Skin of body (tissue), 3 donors: ENCODE data around the gene SLC29A2. TPM values are rescaled to one million over a fixed set of nuclear protein-coding genes. Genes with fewer than 3 reads are reported as not detected.

Experiments
- DNase-seq: peaks from one replicate; lab custom pipeline; 2025; lab: John Stamatoyannopoulos, UW
- small RNA-seq: library from RNA; depleted of rRNA; stranded (forward); fragments of <200 nt; gene quantifications from one replicate; pipeline ENCODE3, GENCODE V24; 2014; ENCODE audit warnings: low replicate concordance
- total RNA-seq: library from RNA; depleted of rRNA; stranded (reverse); fragments of >200 nt; gene quantifications from one replicate; pipeline ENCODE4 v1.2.3, GENCODE V29; 2014

SLC29A2 gene
- total RNA-seq, 1 donor from 2014 or later: 0.89 TPM

DNA sequence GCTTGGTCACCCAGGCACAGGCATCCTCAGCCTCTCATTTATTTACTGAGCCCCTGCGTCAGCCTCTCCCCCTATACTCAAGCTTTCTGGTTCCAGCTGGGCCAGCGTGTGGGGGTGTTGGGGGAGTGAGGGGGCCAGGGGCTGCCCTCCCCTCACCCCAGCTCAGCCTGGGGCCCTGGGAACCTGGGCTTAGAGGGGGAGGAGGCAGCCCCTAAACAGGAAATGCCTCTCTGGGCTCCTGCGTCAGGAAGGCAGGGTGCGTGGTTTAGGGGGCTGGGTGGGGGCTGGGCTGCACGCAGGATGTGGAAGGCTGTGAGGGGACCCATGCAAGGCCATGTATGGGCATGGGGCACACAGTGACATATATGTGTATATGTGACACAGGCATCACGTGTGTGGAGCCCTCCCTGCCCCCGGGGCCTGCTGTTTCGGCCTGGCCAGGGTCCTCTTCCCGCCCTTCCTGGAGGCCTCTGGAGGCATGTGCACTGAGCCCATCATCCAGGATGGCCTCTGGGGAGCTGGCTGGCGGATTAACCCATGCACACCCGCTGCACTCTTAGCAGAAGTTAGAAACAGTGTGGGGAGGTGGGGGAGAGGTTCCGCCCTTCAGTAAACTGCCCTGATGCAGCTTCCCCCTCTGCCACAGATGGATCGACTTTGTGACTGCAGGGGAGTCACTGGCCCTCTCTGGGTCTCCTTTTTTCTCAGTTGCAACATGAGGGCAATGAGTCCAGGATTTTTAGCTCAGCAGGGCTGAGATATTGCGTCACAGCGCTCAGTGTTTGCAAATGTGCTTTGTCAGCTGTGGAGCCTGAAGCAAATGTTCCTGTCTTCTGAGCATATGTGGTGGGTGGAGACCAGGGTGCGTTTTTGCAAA lies 53.6 kb downstream of the SLC29A2 start:
- DNase-seq: peak; percentile 93

- DNase-seq: peak; percentile 79
Measured at GRCh38 chr11:66317322-66317722, 54.2 kb downstream of the SLC29A2 start.

GRCh38 chr11:66316849-66317251 lies 54.7 kb downstream of the SLC29A2 start, which contains the start of gene CD248:
Gene CD248, minus strand, starts transcription at chr11:66317044. Its CDS starts 17 bp downstream, at chr11:66317027.
- peak; percentile 79 for DNase-seq

DNA sequence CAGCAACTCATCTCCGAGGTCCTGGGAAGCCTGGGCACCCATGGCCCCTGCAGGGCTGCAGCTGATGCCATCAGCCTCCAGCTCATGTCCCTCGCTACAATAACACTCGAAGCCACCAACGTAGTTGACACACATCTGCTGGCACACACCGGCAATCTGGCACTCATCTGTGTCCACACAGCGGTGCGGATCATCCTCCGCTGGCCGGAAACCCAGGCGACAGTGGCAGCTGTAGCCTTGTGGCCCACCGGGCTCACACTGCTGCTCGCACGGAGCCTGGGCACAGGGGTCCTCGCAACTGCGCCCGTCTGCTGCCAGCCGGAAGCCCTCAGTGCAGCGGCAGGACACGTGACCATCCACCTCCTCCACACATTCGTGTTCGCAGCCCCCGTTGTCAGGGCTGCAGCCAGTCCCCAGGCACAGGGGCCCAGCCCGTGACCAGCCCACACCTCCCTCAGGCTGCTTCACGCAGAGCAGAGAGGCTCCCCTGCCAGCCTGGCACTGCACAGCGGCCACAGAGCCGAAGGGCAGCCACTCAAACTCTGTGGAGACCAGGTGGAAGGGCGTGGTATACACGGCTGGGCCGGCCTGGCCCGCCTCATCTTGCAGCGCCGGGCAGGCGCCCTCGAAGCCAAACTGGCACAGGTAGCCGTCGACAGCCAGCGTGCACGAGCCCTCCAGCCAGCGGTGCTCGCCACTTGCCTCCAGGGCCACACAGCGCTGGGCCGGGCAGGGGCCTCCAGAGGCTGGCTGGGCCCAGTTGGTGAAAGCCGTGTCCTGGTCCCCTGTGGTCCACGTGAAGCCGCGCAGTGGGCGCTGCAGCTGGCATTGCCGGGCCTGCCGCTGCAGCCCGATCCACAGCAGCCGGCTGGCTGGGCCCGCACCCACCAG lies 55.4 kb downstream of the SLC29A2 start:
- no peak for DNase-seq

GRCh38 chr11:66315498-66315885 lies 56.1 kb downstream of the SLC29A2 start:
- DNase-seq: no peak

DNA sequence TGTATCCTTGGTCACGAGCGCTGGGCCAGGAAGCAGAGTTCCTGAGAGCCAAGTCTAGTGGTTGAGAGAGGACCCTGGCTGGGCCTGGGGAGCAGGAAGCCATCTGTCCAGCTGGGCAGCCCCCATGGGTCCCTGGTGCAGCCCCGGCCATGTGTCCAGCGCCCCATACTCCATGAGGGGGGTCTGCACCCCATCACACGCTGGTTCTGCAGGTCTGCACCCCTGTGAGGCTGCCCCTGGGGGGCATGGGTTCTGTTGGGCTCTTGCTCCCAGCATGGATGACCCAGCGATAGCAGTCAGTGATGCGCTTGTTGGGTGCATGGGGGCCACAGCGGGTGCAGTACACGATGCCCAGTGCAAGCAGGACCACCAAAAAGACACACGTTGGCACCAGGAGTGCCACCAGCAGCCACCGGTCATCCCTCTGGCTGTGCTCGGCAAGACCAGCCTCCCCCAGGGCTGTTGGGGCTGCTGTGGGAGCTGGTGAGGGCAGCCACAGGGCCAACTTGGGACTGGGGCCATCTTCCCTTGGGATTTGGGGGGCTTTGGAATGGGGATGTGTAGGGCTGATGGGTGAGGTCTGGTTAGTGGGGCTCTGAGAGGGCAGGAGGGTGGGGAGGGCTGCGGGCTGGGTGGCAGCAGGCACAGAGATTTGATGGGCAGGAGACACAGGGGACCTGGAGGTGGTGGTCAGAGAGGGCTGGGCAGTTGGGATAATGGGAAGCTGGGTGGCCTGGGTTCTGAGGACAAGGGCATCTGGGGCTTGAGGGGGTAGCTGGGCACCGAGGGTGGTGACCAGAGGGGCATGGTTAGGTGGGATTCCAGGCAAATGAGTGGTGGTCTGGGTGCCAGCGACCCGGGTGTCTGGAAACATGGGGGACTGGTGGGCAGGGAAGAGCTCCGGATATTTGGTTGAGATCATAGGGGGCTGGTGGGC lies 56.7 kb downstream of the SLC29A2 start:
- no peak for DNase-seq

- DNase-seq: no peak
Measured at GRCh38 chr11:66314186-66314501, 57.4 kb downstream of the SLC29A2 start.

- peak; percentile 98 for DNase-seq
Measured at GRCh38 chr11:66313321-66314185, 58.0 kb downstream of the SLC29A2 start.

DNA sequence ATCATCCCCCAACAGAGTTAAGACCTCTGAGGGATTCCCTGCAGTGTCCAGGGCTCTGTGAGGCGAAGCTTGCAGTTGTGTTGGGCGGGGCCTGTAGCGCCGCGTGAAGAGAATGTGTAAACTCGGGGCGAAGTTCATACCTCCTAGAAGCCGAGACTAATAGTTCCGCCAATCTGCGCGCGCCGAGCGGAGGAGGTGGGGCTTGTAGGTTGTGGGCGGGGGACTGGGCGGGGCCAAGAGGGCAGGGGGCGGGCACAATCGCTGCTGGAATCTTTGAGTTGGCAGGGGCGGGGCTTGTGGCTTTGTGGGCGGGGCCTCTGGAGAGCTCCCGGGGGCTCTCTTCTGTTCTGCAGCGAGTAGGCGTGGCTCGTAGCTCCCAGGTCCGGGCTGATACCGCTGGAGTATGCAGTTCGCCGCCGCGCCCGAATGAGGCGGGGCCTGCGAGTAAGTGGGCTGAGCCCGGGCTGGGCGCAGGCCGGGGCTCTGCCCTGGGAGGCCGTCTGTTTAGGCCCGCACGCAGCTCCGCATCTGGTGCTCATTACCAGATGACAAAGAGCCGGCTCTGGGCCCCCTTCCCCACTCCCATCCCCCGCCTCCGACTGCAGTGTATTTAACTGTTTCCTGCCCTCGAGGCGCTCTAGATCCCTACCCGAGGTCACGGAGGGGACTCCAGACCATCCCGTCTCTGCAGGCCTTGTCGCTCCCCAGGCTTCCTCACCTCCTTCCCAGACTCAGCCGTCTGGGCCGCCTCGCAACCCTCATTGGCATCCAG lies 58.8 kb downstream of the SLC29A2 start:
- peak; percentile 99 for DNase-seq

Small RNAs within 50 kb of the gene (small RNA-seq; reads per million reads assigned to genes)
- gene RF00017: not detected
- 0.07 reads per million for gene RNU1-84P

Other genes starting within 250 kb of the SLC29A2 start
- 9.8 TPM for gene KLC2, start 114.1 kb downstream of the SLC29A2 start, total RNA-seq
- gene RAB1B, start 103.1 kb downstream of the SLC29A2 start, total RNA-seq: 33.6 TPM
- 0.59 TPM for gene CNIH2, start 93.6 kb downstream of the SLC29A2 start, total RNA-seq
- gene YIF1A, start 82.6 kb downstream of the SLC29A2 start, total RNA-seq: 49.7 TPM
- not detected for gene TMEM151A, start 79.9 kb downstream of the SLC29A2 start, total RNA-seq
- 31.2 TPM for gene CD248, start 54.7 kb downstream of the SLC29A2 start, total RNA-seq
- 3.6 TPM for gene RIN1, start 35.3 kb downstream of the SLC29A2 start, total RNA-seq
- gene BRMS1, start 26.7 kb downstream of the SLC29A2 start, total RNA-seq: 14.6 TPM
- gene B4GAT1, start 24.1 kb downstream of the SLC29A2 start, total RNA-seq: 16.0 TPM
- gene NPAS4, start 49.3 kb upstream of the SLC29A2 start, total RNA-seq: 2.7 TPM
- gene MRPL11, start 67.1 kb upstream of the SLC29A2 start, total RNA-seq: 18.8 TPM
- gene PELI3, start 95.1 kb upstream of the SLC29A2 start, total RNA-seq: 5.0 TPM
- gene DPP3, start 108.7 kb upstream of the SLC29A2 start, total RNA-seq: 16.0 TPM
- 25.0 TPM for gene BBS1, start 138.9 kb upstream of the SLC29A2 start, total RNA-seq
- gene ZDHHC24, start 174.3 kb upstream of the SLC29A2 start, total RNA-seq: 4.3 TPM
- gene ACTN3, start 175.1 kb upstream of the SLC29A2 start, total RNA-seq: 13.5 TPM
- gene CTSF, start 196.8 kb upstream of the SLC29A2 start, total RNA-seq: 20.0 TPM
- gene CCDC87, start 221.3 kb upstream of the SLC29A2 start, total RNA-seq: 0.10 TPM
- gene CCS, start 221.4 kb upstream of the SLC29A2 start, total RNA-seq: 21.0 TPM
- 33.3 TPM for gene RBM14, start 244.9 kb upstream of the SLC29A2 start, total RNA-seq